ENCODE measurements around the gene COL5A3.
"Not testable (repeated sequence)": the region's sequence is repeated elsewhere in the genome, so short reads cannot be mapped to it uniquely, and the experiment has no call there.

Gene COL5A3

GRCh38 chr19:9932835-9933234, 77.5 kb downstream of the COL5A3 start:
- no peaks in the 10 kb centered on the region for H3K79me2 ChIP-seq (ENCODE audit: insufficient read depth, low read length)
- no peaks in the 10 kb centered on the region for H3F3A ChIP-seq (ENCODE audit: insufficient read depth, low read length)
- no peak overlapping the region for H3K9ac ChIP-seq (ENCODE audit: low read length)
- no peaks in the 10 kb centered on the region for H3K9me3 ChIP-seq (ENCODE audit: low read length)
- H2AFZ ChIP-seq (ENCODE audit: low read length), result no peak overlapping the region
- H3K4me2 ChIP-seq (ENCODE audit: low read length), result no peak overlapping the region
- H3K4me1 ChIP-seq (ENCODE audit: insufficient read depth, low read length, severe bottlenecking), result no peaks in the 10 kb centered on the region
- H3K27me3 ChIP-seq (ENCODE audit: insufficient read depth, low read length), result no peaks in the 10 kb centered on the region
- no peak overlapping the region for H3K4me3 ChIP-seq (ENCODE audit: low read depth, low read length, poor library complexity, severe bottlenecking)
- no peak overlapping the region for H3K27ac ChIP-seq (ENCODE audit: low read depth, low read length, poor library complexity, severe bottlenecking)
- no peaks in the 10 kb centered on the region for H4K20me1 ChIP-seq (ENCODE audit: insufficient read depth, low read length)
- no peak for TF ChIP-seq EZH2 (IDR thresholded peaks at IDR 0.05; ENCODE audit: borderline replicate concordance, low read length)
- TF ChIP-seq CTCF (IDR thresholded peaks at IDR 0.05; ENCODE audit: low read length), result no peak
- H3K9me2 ChIP-seq (ENCODE audit: low read depth, low read length), result no peaks in the 10 kb centered on the region
- H3K36me3 ChIP-seq (ENCODE audit: insufficient read depth, low read length), result no peaks in the 10 kb centered on the region

- TF ChIP-seq CTCF (IDR thresholded peaks at IDR 0.05; ENCODE audit: low read length), result no peak
- no peak for TF ChIP-seq EZH2 (IDR thresholded peaks at IDR 0.05; ENCODE audit: borderline replicate concordance, low read length)
- Histone ChIP-seq H3K27ac (ENCODE audit: low read depth, low read length, poor library complexity, severe bottlenecking) (no peak overlapping the region), H3K9ac (ENCODE audit: low read length) (no peak overlapping the region), H3K36me3 (ENCODE audit: insufficient read depth, low read length) (no peaks in the 10 kb centered on the region), H3K9me2 (ENCODE audit: low read depth, low read length) (no peaks in the 10 kb centered on the region), H3K4me1 (ENCODE audit: insufficient read depth, low read length, severe bottlenecking) (no peaks in the 10 kb centered on the region), H3F3A (ENCODE audit: insufficient read depth, low read length) (no peaks in the 10 kb centered on the region), H3K9me3 (ENCODE audit: low read length) (no peaks in the 10 kb centered on the region), H4K20me1 (ENCODE audit: insufficient read depth, low read length) (no peaks in the 10 kb centered on the region), H2AFZ (ENCODE audit: low read length) (no peak overlapping the region), H3K4me3 (ENCODE audit: low read depth, low read length, poor library complexity, severe bottlenecking) (no peak overlapping the region), H3K27me3 (ENCODE audit: insufficient read depth, low read length) (no peaks in the 10 kb centered on the region), H3K4me2 (ENCODE audit: low read length) (no peak overlapping the region), H3K79me2 (ENCODE audit: insufficient read depth, low read length) (no peaks in the 10 kb centered on the region)
Observed at GRCh38 chr19:9931629-9932028, 78.7 kb downstream of the COL5A3 start.

- Histone ChIP-seq H3K79me2 (ENCODE audit: insufficient read depth, low read length) (no peaks in the 10 kb centered on the region), H4K20me1 (ENCODE audit: insufficient read depth, low read length) (no peaks in the 10 kb centered on the region), H3K9me2 (ENCODE audit: low read depth, low read length) (no peaks in the 10 kb centered on the region), H2AFZ (ENCODE audit: low read length) (no peak overlapping the region), H3F3A (ENCODE audit: insufficient read depth, low read length) (no peaks in the 10 kb centered on the region), H3K9ac (ENCODE audit: low read length) (no peak overlapping the region), H3K27me3 (ENCODE audit: insufficient read depth, low read length) (no peaks in the 10 kb centered on the region; the same call in 1 of the 2 replicates), H3K4me2 (ENCODE audit: low read length) (no peak overlapping the region), H3K4me3 (ENCODE audit: low read depth, low read length, poor library complexity, severe bottlenecking) (no peak overlapping the region), H3K4me1 (ENCODE audit: insufficient read depth, low read length, severe bottlenecking) (no peaks in the 10 kb centered on the region), H3K9me3 (ENCODE audit: low read length) (no peaks in the 10 kb centered on the region), H3K36me3 (ENCODE audit: insufficient read depth, low read length) (no peaks in the 10 kb centered on the region), H3K27ac (ENCODE audit: low read depth, low read length, poor library complexity, severe bottlenecking) (no peak overlapping the region)
- TF ChIP-seq CTCF (IDR thresholded peaks at IDR 0.05; ENCODE audit: low read length) (no peak), EZH2 (IDR thresholded peaks at IDR 0.05; ENCODE audit: borderline replicate concordance, low read length) (no peak)
Observed at GRCh38 chr19:9923440-9923839, 86.9 kb downstream of the COL5A3 start.

- H3K9me2 ChIP-seq (ENCODE audit: low read depth, low read length); H3K4me3 ChIP-seq (ENCODE audit: low read depth, low read length, poor library complexity, severe bottlenecking); H3K36me3 ChIP-seq (ENCODE audit: insufficient read depth, low read length); H3K79me2 ChIP-seq (ENCODE audit: insufficient read depth, low read length); H3K9ac ChIP-seq (ENCODE audit: low read length); H3K27me3 ChIP-seq (ENCODE audit: insufficient read depth, low read length); H3K4me1 ChIP-seq (ENCODE audit: insufficient read depth, low read length, severe bottlenecking); H3K9me3 ChIP-seq (ENCODE audit: low read length); H2AFZ ChIP-seq (ENCODE audit: low read length); H3F3A ChIP-seq (ENCODE audit: insufficient read depth, low read length); H3K27ac ChIP-seq (ENCODE audit: low read depth, low read length, poor library complexity, severe bottlenecking); H3K4me2 ChIP-seq (ENCODE audit: low read length); H4K20me1 ChIP-seq (ENCODE audit: insufficient read depth, low read length): not testable (repeated sequence)
Observed at GRCh38 chr19:9922782-9923379, 87.4 kb downstream of the COL5A3 start.
